ENCODE results near the gene RAB3GAP2.
"Not testable (repeated sequence)": the region's sequence is repeated elsewhere in the genome, so short reads cannot be mapped to it uniquely, and the experiment has no call there.

The RAB3GAP2 gene

GRCh38 chr1:220204758-220205157, 67.5 kb downstream of the RAB3GAP2 start:
- DNase-seq (ENCODE audit: low read depth in 2 of 3, low spot score in 1 of 3), result not testable (repeated sequence)

- no peak for DNase-seq (ENCODE audit: low read depth in 2 of 3, low spot score in 1 of 3)
Measured at GRCh38 chr1:220203816-220204215, 68.4 kb downstream of the RAB3GAP2 start.

- no peak for DNase-seq (ENCODE audit: low read depth in 2 of 3, low spot score in 1 of 3)
Measured at GRCh38 chr1:220198186-220199005, 73.9 kb downstream of the RAB3GAP2 start.

- DNase-seq (ENCODE audit: low read depth in 2 of 3, low spot score in 1 of 3), result no peak
Measured at GRCh38 chr1:220195701-220196100, 76.6 kb downstream of the RAB3GAP2 start.

- DNase-seq (ENCODE audit: low read depth in 2 of 3, low spot score in 1 of 3), result no peak
Measured at GRCh38 chr1:220189750-220190347, 82.4 kb downstream of the RAB3GAP2 start.

GRCh38 chr1:220188538-220188937, 83.7 kb downstream of the RAB3GAP2 start:
- no peak for DNase-seq (ENCODE audit: low read depth in 2 of 3, low spot score in 1 of 3)

GRCh38 chr1:220186752-220187151, 85.5 kb downstream of the RAB3GAP2 start:
- no peak for DNase-seq (ENCODE audit: low read depth in 2 of 3, low spot score in 1 of 3)

- no peak for DNase-seq (ENCODE audit: low read depth in 2 of 3, low spot score in 1 of 3)
Measured at GRCh38 chr1:220184506-220184905, 87.7 kb downstream of the RAB3GAP2 start.

- DNase-seq (ENCODE audit: low read depth in 2 of 3, low spot score in 1 of 3), result no peak
Measured at GRCh38 chr1:220182656-220183055, 89.6 kb downstream of the RAB3GAP2 start.

GRCh38 chr1:220182111-220182510, 90.1 kb downstream of the RAB3GAP2 start:
- no peak for DNase-seq (ENCODE audit: low read depth in 2 of 3, low spot score in 1 of 3)

- no peak for DNase-seq (ENCODE audit: low read depth in 2 of 3, low spot score in 1 of 3)
Measured at GRCh38 chr1:220176540-220176939, 95.7 kb downstream of the RAB3GAP2 start.

- no peak for DNase-seq (ENCODE audit: low read depth in 2 of 3, low spot score in 1 of 3)
Measured at GRCh38 chr1:220170836-220171526, 101.3 kb downstream of the RAB3GAP2 start.

- not testable (repeated sequence) for DNase-seq (ENCODE audit: low read depth in 2 of 3, low spot score in 1 of 3)
Measured at GRCh38 chr1:220169887-220170286, 102.4 kb downstream of the RAB3GAP2 start.

- no peak for DNase-seq (ENCODE audit: low read depth in 2 of 3, low spot score in 1 of 3)
Measured at GRCh38 chr1:220166853-220167252, 105.4 kb downstream of the RAB3GAP2 start.

- no peak for DNase-seq (ENCODE audit: low read depth in 2 of 3, low spot score in 1 of 3)
Measured at GRCh38 chr1:220164517-220164916, 107.7 kb downstream of the RAB3GAP2 start.

- DNase-seq (ENCODE audit: low read depth in 2 of 3, low spot score in 1 of 3), result no peak
Measured at GRCh38 chr1:220164116-220164515, 108.1 kb downstream of the RAB3GAP2 start.

- no peak for DNase-seq (ENCODE audit: low read depth in 2 of 3, low spot score in 1 of 3)
Measured at GRCh38 chr1:220160027-220160426, 112.2 kb downstream of the RAB3GAP2 start.

GRCh38 chr1:220159041-220159440, 113.2 kb downstream of the RAB3GAP2 start:
- no peak for DNase-seq (ENCODE audit: low read depth in 2 of 3, low spot score in 1 of 3)

GRCh38 chr1:220158530-220158929, 113.7 kb downstream of the RAB3GAP2 start:
- DNase-seq (ENCODE audit: low read depth in 2 of 3, low spot score in 1 of 3), result not testable (repeated sequence)

- DNase-seq (ENCODE audit: low read depth in 2 of 3, low spot score in 1 of 3), result no peak
Measured at GRCh38 chr1:220157738-220158137, 114.5 kb downstream of the RAB3GAP2 start.

GRCh38 chr1:220156620-220157146, 115.6 kb downstream of the RAB3GAP2 start:
- DNase-seq (ENCODE audit: low read depth in 2 of 3, low spot score in 1 of 3), result no peak

- no peak for DNase-seq (ENCODE audit: low read depth in 2 of 3, low spot score in 1 of 3)
Measured at GRCh38 chr1:220153147-220153546, 119.1 kb downstream of the RAB3GAP2 start.
